KMS-11 (cell line): ENCODE results near the gene HCN4.

Experiments
- H2AFZ ChIP-seq: fragments of 200-600 bp; sonication (generic); 2 replicates; pipeline ENCODE4 v1.6.1; 2016; ENCODE audit warnings: antibody characterized with exemption, mixed run types, low read depth
- H3K27ac ChIP-seq: fragments of 200-600 bp; sonication (generic); 2 replicates; pipeline ENCODE4 v1.6.1; 2016; ENCODE audit warnings: mild to moderate bottlenecking, mixed run types
- H3K27me3 ChIP-seq: fragments of 200-600 bp; sonication (generic); 2 replicates; pipeline ENCODE4 v1.6.1; 2017; ENCODE audit warnings: mild to moderate bottlenecking, low read depth, mixed run types, moderate library complexity; ENCODE audit not compliant: insufficient read depth
- H3K36me3 ChIP-seq: fragments of 200-600 bp; sonication (generic); 2 replicates; pipeline ENCODE4 v1.6.1; 2017; ENCODE audit warnings: mild to moderate bottlenecking, mixed run types; ENCODE audit not compliant: insufficient read depth
- H3K4me1 ChIP-seq: fragments of 200-600 bp; sonication (generic); 2 replicates; pipeline ENCODE4 v1.6.1; 2016; ENCODE audit warnings: mild to moderate bottlenecking, low read depth, mixed run types; ENCODE audit not compliant: poor library complexity, severe bottlenecking
- H3K4me2 ChIP-seq: fragments of 200-600 bp; sonication (generic); 2 replicates; pipeline ENCODE4 v1.7.0; 2016; ENCODE audit warnings: mild to moderate bottlenecking, mixed run types
- H3K4me3 ChIP-seq: fragments of 200-600 bp; sonication (generic); IDR thresholded peaks from 2 replicates; pipeline ENCODE4 v1.6.1; 2017; ENCODE audit warnings: low read depth, low read length, mixed read lengths; ENCODE audit not compliant: insufficient read depth
- H3K79me2 ChIP-seq: fragments of 200-600 bp; sonication (generic); 2 replicates; pipeline ENCODE4 v1.6.1; 2016; ENCODE audit warnings: low read depth, mixed run types; ENCODE audit not compliant: insufficient read depth
- H3K9ac ChIP-seq: fragments of 200-600 bp; sonication (generic); 2 replicates; pipeline ENCODE4 v1.6.1; 2016; ENCODE audit warnings: mild to moderate bottlenecking, mixed run types
- H4K20me1 ChIP-seq: fragments of 200-600 bp; sonication (generic); 2 replicates; pipeline ENCODE4 v1.6.1; 2016; ENCODE audit warnings: mild to moderate bottlenecking, mixed run types; ENCODE audit not compliant: insufficient read depth
- TF ChIP-seq, protein P1 (sequence below): fragments of 200-600 bp; sonication (generic); conservative IDR thresholded peaks from 2 replicates; pipeline ENCODE4 v1.6.1; 2017; ENCODE audit warnings: low read depth, mild to moderate bottlenecking, antibody characterized with exemption, low read length, moderate library complexity, mixed read lengths

The HCN4 gene

DNA sequence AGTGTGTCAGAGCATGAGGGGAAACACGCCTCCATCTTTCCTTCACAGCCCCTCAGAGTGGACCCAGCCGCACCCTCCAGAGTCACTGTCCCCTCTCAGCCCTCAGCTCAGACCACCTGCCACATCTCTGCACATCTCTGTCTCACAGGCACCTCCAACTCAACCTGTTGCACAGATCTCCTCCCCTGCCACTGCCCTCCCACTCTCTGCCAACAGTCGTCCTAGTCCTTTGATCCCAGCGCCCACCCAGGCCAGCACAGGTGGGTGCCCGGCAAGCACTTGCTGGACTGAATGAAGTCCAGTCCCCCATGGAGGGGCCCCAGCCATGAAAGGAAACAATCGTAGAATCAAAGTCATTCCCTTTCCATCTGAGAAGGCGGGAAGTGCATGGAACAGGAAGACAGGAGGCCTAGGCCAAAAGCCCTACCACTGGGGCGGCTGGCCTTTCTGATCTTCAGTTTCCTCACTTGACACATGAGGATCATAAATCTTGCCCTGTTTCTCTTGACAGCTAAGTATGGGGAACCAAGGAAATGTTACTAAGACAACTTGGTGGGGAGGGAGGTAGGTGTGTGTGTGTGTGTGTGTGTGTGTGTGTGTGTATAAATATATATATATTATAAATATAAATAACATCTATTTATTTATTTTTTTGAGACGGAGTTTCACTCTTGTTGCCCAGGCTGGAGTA, 28.1 kb downstream of the HCN4 start:
- H2AFZ ChIP-seq = no peak overlapping the region
- H3K9ac ChIP-seq = no peak overlapping the region
- H3K4me2 ChIP-seq = no peak overlapping the region
- H3K36me3 ChIP-seq = no peaks in the 10 kb centered on the region
- H3K4me3 ChIP-seq = no peak overlapping the region
- H3K27ac ChIP-seq = no peak overlapping the region
- H4K20me1 ChIP-seq = no peaks in the 10 kb centered on the region
- H3K4me1 ChIP-seq = no peaks in the 10 kb centered on the region
- no peaks in the 10 kb centered on the region for H3K79me2 ChIP-seq
- TF ChIP-seq, protein P1, sequence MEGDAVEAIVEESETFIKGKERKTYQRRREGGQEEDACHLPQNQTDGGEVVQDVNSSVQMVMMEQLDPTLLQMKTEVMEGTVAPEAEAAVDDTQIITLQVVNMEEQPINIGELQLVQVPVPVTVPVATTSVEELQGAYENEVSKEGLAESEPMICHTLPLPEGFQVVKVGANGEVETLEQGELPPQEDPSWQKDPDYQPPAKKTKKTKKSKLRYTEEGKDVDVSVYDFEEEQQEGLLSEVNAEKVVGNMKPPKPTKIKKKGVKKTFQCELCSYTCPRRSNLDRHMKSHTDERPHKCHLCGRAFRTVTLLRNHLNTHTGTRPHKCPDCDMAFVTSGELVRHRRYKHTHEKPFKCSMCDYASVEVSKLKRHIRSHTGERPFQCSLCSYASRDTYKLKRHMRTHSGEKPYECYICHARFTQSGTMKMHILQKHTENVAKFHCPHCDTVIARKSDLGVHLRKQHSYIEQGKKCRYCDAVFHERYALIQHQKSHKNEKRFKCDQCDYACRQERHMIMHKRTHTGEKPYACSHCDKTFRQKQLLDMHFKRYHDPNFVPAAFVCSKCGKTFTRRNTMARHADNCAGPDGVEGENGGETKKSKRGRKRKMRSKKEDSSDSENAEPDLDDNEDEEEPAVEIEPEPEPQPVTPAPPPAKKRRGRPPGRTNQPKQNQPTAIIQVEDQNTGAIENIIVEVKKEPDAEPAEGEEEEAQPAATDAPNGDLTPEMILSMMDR = no peak
- H3K27me3 ChIP-seq = peaks cover 38% of the 10 kb centered on the region; the same call in 1 of the 2 replicates

GRCh38 chr15:73338606-73339374, 30.0 kb downstream of the HCN4 start:
- H3K79me2 ChIP-seq = no peaks in the 10 kb centered on the region
- no peaks in the 10 kb centered on the region for H4K20me1 ChIP-seq
- no peaks in the 10 kb centered on the region for H3K4me1 ChIP-seq
- no peak overlapping the region for H3K9ac ChIP-seq
- TF ChIP-seq, protein P1 = no peak
- H3K27ac ChIP-seq = no peak overlapping the region
- peaks cover 38% of the 10 kb centered on the region; the same call in 1 of the 2 replicates for H3K27me3 ChIP-seq
- no peak overlapping the region for H2AFZ ChIP-seq
- H3K4me3 ChIP-seq = no peak overlapping the region
- H3K36me3 ChIP-seq = no peaks in the 10 kb centered on the region
- H3K4me2 ChIP-seq = no peak overlapping the region

DNA sequence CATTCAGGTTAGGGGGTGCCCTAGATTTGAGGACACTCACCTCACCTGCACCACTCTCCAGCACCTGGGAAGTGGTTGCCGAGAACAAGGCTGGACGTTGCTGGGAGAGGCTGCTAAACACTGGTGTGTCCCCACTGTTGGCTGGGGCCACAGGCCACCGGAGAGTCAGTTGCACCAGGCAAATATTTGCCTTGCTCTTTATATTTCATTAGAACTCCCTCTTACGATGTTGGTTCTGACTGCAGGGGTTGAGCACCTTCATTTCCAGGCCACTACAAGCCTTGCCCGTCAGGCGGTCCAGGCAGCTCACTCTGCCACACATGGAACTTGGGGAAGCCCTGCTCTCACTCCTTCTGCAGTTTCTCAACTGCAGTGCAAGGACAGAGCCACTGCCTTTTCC, 30.7 kb downstream of the HCN4 start:
- Histone ChIP-seq H3K9ac (no peak overlapping the region), H3K4me3 (no peak overlapping the region), H3K4me2 (no peak overlapping the region), H3K4me1 (no peaks in the 10 kb centered on the region), H3K27me3 (peaks cover 33% of the 10 kb centered on the region; the same call in 1 of the 2 replicates), H3K36me3 (no peaks in the 10 kb centered on the region), H2AFZ (no peak overlapping the region), H4K20me1 (no peaks in the 10 kb centered on the region), H3K27ac (no peak overlapping the region), H3K79me2 (no peaks in the 10 kb centered on the region)
- TF ChIP-seq, protein P1 = no peak

- TF ChIP-seq, protein P1 = no peak
- H2AFZ ChIP-seq = no peak overlapping the region
- no peak overlapping the region for H3K4me3 ChIP-seq
- no peak overlapping the region for H3K9ac ChIP-seq
- H3K36me3 ChIP-seq = no peaks in the 10 kb centered on the region
- H3K79me2 ChIP-seq = no peaks in the 10 kb centered on the region
- no peaks in the 10 kb centered on the region for H3K4me1 ChIP-seq
- H3K4me2 ChIP-seq = no peak overlapping the region
- no peak overlapping the region for H3K27ac ChIP-seq
- H3K27me3 ChIP-seq = peaks cover 28% of the 10 kb centered on the region; the same call in 1 of the 2 replicates
- no peaks in the 10 kb centered on the region for H4K20me1 ChIP-seq
Measured at GRCh38 chr15:73337187-73337586, 31.6 kb downstream of the HCN4 start.
